Measurements from ENCODE around the gene TRMT61A. TPM values are rescaled to one million over a fixed set of nuclear protein-coding genes. Genes with fewer than 3 reads are reported as not detected.

Gene TRMT61A
- polyA plus RNA-seq, 1 experiment = 11.7 TPM

- CTCF ChIA-PET = interaction anchor here (0.6 to 1.3 kb wide), 6 partner anchors 14 to 355 kb away, joined by 3 to 6 read pairs (median 4); no protein-coding TSS in a partner anchor
- no peak for DNase-seq (ENCODE audit: low read depth)
- POLR2A ChIA-PET = interaction anchor here (0.6 kb wide), 1 partner anchor 452 kb away, joined by 3 read pairs; no protein-coding TSS in a partner anchor
- no peaks in the 10 kb centered on the region for H3K27me3 ChIP-seq (ENCODE audit: control insufficient read depth, insufficient read depth, low read length)
- H3K4me3 ChIP-seq (ENCODE audit: low read depth, low read length) = peak overlapping the region; percentile 94
- peaks cover 7% of the 10 kb centered on the region for H3K36me3 ChIP-seq (ENCODE audit: control insufficient read depth, insufficient read depth, low read length)
- TF ChIP-seq CTCF (IDR thresholded peaks at IDR 0.05; ENCODE audit: insufficient read depth, low read depth, low read length) = no peak
These were observed 32.6 kb downstream of the TRMT61A start for GRCh38 chr14:103561381-103562178.

- TF ChIP-seq CTCF (IDR thresholded peaks at IDR 0.05; ENCODE audit: insufficient read depth, low read depth, low read length) = no peak
- H3K4me3 ChIP-seq (ENCODE audit: low read depth, low read length) = peak overlapping the region; percentile 94
- no peak for DNase-seq (ENCODE audit: low read depth)
- peaks cover 7% of the 10 kb centered on the region for H3K36me3 ChIP-seq (ENCODE audit: control insufficient read depth, insufficient read depth, low read length)
- ChIA-PET CTCF (interaction anchor here (0.6 to 1.3 kb wide), 6 partner anchors 15 to 355 kb away, joined by 3 to 6 read pairs (median 4); no protein-coding TSS in a partner anchor), POLR2A (no interaction called here)
- no peaks in the 10 kb centered on the region for H3K27me3 ChIP-seq (ENCODE audit: control insufficient read depth, insufficient read depth, low read length)
These were observed 33.1 kb downstream of the TRMT61A start for GRCh38 chr14:103562179-103562428.

- POLR2A ChIA-PET = no interaction called here
- H3K36me3 ChIP-seq (ENCODE audit: control insufficient read depth, insufficient read depth, low read length) = peaks cover 7% of the 10 kb centered on the region
- no peak for DNase-seq (ENCODE audit: low read depth)
- peak within 1 kb of the TSS; percentile 94 for H3K4me3 ChIP-seq (ENCODE audit: low read depth, low read length)
- no peaks in the 10 kb centered on the region for H3K27me3 ChIP-seq (ENCODE audit: control insufficient read depth, insufficient read depth, low read length)
- CTCF ChIA-PET = interaction anchor here (0.6 to 1.3 kb wide), 6 partner anchors 16 to 354 kb away, joined by 3 to 6 read pairs (median 4); no protein-coding TSS in a partner anchor
- no peak for TF ChIP-seq CTCF (IDR thresholded peaks at IDR 0.05; ENCODE audit: insufficient read depth, low read depth, low read length)
These were observed 33.6 kb downstream of the TRMT61A start, which contains the start of the genes BAG5 and COA8 for GRCh38 chr14:103562429-103563225. Gene BAG5, minus strand, starts transcription at chr14:103562657. Its CDS starts 1,493 bp downstream, at chr14:103561164. Gene COA8, plus strand, starts transcription at chr14:103562960. Its CDS starts 42 bp downstream, at chr14:103563002.

- Histone ChIP-seq H3K27me3 (ENCODE audit: control insufficient read depth, insufficient read depth, low read length) (no peaks in the 10 kb centered on the region), H3K4me3 (ENCODE audit: low read depth, low read length) (peak overlapping the region; percentile 94), H3K36me3 (ENCODE audit: control insufficient read depth, insufficient read depth, low read length) (peaks cover 8% of the 10 kb centered on the region)
- ChIA-PET CTCF (no interaction called here), POLR2A (no interaction called here)
- DNase-seq (ENCODE audit: low read depth) = no peak
- no peak for TF ChIP-seq CTCF (IDR thresholded peaks at IDR 0.05; ENCODE audit: insufficient read depth, low read depth, low read length)
These were observed 34.2 kb downstream of the TRMT61A start for GRCh38 chr14:103563226-103563620.

Measured in BJ (cell line).